ENCODE measurements around the gene COPS3. TPM values are rescaled to one million over a fixed set of nuclear protein-coding genes. Genes with fewer than 3 reads are reported as not detected.

The COPS3 gene
- total RNA-seq, 1 donor from 2014 or later, result 47.5 TPM

- no peak for DNase-seq (ENCODE audit: low spot score)
Measured at GRCh38 chr17:17221329-17221728, 59.7 kb downstream of the COPS3 start.

DNA sequence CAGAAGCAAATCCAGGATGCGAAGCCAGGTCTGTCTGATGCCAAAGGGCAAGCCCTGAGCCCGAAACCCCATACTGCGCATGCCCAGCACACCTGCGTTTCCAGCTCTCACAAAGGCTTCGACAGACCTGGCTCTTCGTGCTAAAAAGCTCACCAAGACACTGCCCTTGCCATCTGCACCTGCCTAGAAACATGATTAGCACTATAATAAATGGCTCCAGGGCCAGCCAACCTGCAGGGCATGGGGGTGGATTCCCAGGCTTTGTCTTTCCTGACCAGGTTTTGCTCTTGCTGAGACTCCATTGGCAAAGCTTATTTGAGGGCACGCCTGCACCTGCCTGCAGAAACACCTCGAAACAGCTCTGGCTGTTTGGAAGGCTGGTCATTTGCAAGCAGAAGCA lies 60.5 kb downstream of the COPS3 start:
- no peak for DNase-seq (ENCODE audit: low spot score)

DNA sequence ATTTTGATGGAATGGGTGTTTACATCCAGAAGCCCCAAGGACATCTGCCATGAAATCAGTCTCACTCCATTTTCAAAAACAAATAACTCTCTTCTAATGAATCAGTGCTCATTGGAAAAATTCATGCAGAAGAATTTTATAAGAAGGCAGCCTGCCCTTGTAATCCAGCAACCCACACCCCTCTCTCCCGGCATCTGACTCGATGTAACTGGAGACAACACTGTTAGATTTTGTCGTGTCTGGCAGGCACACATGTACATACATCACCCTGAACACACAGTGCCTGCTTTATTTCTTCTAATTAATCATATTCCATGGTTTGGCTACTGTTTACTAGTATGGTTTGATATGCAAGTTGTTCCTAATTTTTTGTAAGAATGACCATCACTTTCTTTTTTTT lies 63.1 kb downstream of the COPS3 start:
- DNase-seq (ENCODE audit: low spot score), result no peak

- DNase-seq (ENCODE audit: low spot score), result no peak
Measured at GRCh38 chr17:17216776-17217175, 64.3 kb downstream of the COPS3 start.

DNA sequence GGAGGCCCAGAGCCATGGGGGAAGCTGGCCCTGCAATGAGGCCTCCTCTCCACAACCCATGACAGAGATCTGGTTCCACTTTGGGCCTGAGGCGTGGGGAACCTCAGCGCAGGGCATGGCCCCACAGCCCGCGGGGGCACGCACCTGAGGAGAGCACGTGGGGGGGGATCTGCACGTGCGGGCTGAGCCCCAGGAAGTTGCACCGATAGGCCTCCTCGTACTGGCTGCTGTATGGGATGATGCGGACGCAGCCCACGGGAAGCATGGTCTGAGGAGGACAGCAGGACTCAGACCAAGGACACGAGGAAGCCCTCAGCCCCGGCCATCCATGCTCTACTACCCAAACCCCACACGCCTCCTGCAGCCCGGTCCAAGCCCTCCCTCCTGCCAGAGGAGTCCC lies 64.8 kb downstream of the COPS3 start:
- DNase-seq (ENCODE audit: low spot score), result no peak

- no peak for DNase-seq (ENCODE audit: low spot score)
Measured at GRCh38 chr17:17215575-17215974, 65.5 kb downstream of the COPS3 start.

GRCh38 chr17:17214646-17215436 lies 66.2 kb downstream of the COPS3 start:
- DNase-seq (ENCODE audit: low spot score), result no peak

GRCh38 chr17:17213775-17214174 lies 67.3 kb downstream of the COPS3 start:
- DNase-seq (ENCODE audit: low spot score), result no peak

DNA sequence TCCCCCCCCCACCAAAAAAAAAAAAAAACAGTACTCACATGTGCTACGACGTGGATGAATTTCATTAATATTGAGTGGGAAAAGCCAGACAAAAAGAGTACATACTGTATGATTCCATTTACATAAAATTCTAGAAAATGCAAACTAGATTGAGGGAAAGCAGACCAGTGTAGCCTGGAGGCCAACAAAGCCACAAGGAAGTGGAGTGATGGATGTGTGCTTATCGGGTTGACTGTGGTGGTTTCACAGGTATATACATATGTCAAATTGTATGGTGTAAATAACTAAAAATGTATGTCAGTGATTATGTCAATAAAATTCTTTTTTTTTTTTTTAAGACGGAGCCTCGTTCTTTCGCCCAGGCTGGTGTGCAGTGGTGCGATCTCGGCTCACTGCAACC lies 73.0 kb downstream of the COPS3 start:
- DNase-seq (ENCODE audit: low spot score), result no peak

DNA sequence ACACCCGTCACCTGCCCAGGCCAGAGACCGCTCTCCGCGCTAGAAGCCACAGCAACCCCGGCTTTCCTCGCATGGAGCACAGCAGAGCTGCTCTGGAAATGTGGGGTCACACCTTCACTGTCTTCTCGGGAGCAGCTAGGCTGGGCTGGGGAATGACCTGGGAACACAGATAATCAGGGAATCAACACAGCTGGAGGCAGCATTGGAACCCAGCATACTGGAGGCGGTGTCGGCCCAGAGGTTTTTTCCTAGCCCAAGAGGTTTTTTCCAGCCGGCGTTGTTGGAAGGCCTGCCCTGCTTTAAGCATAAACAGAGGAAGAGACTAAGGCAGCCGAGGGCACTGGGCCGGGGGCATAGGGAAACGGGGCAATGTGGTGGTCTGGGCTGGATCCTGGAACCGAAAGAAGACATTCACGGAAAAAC lies 74.1 kb downstream of the COPS3 start:
- DNase-seq (ENCODE audit: low spot score), result no peak

- peak; percentile 95 for DNase-seq (ENCODE audit: low spot score)
Measured at GRCh38 chr17:17206124-17206912, 74.7 kb downstream of the COPS3 start, which contains the start of gene PLD6. TSS of gene PLD6 (minus strand) at chr17:17206333. CDS start at chr17:17206286, 47 bp downstream.

DNA sequence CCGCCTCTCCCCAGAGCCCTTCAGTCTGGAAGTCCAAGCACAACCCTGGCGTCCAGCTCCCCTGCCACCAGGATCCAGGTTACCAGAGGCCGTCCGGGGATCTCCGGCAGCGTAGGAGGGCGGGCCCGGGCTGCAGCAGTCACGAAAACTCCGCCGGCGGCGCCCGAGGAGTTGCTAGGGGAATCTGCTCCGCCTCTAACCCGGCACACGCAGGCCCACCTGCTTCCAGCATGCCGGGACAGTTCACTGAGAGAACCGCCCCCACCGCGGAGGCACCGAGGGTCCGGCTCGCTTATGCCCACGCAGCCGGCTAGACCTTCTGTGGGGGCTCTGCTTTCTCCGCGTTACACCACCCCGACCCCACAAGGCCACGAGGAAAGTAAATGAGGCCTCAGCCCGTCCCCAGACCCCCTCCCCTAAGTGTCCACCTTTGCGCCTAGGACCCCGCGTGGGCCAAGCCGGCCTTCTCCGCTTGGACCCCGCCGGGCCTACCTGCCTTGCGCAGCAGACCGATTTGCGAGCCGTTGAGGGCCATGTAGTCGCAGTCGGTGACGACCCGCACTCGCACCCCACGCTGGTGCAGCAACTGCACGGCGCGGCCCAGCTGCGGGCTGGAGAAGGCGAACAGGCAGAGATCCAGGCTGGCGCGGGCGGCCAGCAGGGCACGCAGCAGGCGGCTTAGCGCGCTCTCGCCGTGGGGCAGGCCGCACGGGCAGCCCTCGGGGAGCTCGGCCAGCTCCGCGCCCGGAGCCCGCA lies 75.5 kb downstream of the COPS3 start:
- no peak for DNase-seq (ENCODE audit: low spot score)

DNA sequence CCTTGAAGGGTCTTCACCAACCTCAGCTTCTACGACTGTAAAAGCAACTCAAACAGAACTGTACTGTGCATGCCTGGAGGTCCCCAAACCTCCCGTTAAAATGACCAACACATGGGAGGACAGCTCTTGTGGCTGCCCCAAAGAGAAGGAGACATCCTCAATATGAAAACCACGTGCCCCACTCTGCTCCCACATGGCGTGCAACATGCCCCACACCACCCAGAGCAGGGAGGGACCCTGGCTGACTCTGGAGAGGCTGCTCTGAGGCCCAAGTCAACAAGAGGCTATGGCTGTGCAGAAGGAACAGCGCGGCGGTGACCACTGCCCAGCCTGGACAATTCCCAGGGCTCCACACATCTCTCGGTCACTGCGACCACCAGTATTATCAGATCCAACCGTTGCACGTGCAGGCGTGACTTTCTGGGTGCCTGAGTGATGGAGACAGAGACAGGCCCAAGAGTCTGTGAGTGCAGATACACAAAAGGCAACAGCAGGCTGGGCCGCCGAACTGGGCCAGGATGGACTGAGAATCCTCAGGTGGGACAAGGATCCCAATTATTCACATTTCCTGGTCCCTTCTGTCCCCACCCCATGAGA lies 76.3 kb downstream of the COPS3 start:
- DNase-seq (ENCODE audit: low spot score), result no peak

- DNase-seq (ENCODE audit: low spot score), result no peak
Measured at GRCh38 chr17:17204041-17204591, 76.9 kb downstream of the COPS3 start.

- no peak for DNase-seq (ENCODE audit: low spot score)
Measured at GRCh38 chr17:17203173-17203730, 77.8 kb downstream of the COPS3 start.

GRCh38 chr17:17201907-17202306 lies 79.1 kb downstream of the COPS3 start:
- DNase-seq (ENCODE audit: low spot score), result no peak

- no peak for DNase-seq (ENCODE audit: low spot score)
Measured at GRCh38 chr17:17201271-17201670, 79.8 kb downstream of the COPS3 start.

- no peak for DNase-seq (ENCODE audit: low spot score)
Measured at GRCh38 chr17:17200831-17201230, 80.2 kb downstream of the COPS3 start.

DNA sequence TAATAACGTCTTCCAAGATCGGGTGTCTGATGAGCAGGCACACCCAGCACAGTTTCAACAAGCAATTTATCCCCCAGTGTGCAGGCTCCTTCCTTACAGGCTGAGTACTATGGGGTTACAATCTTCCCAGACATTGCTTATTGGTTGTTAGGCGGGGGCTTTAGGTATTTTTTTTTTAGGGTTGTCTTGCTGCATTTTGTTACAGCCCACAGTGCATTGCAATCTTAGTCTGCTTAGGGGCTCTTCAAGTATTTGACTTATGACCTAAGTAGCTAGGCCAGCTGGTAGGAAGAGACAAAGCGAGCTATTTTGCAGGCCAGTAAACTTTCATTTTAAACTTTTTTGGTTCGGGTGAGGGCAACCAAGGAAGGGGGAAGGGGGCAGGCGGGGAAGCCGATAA lies 80.7 kb downstream of the COPS3 start:
- DNase-seq (ENCODE audit: low spot score), result no peak

- no peak for DNase-seq (ENCODE audit: low spot score)
Measured at GRCh38 chr17:17198281-17198680, 82.8 kb downstream of the COPS3 start.

DNA sequence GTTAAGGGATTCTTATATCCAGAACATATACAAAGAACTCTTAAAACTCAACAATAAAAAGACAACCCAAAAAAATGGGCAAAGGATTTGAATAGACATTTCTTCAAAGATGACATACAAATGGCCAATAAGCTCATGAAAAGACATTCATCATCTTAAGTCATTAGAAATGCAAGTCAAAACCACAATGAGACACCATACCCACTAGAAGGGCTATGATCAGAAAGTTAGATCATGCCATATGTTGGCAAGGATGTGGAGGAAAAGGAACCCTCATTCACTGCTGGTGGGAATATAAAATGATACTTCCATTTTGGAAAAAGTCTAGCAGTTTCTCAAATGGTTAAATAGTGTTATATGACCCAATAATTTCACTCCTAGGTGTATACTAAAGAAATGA lies 84.3 kb downstream of the COPS3 start:
- no peak for DNase-seq (ENCODE audit: low spot score)

All from mesenteric fat pad (tissue), 1 donor.